ENCODE results near the gene SERPINE3. TPM values are rescaled to one million over a fixed set of nuclear protein-coding genes. Genes with fewer than 3 reads are reported as not detected.

Gene SERPINE3
- polyA plus RNA-seq, 1 of the 3 experiments (the other 2 are of a cell fraction) = not detected

DNA sequence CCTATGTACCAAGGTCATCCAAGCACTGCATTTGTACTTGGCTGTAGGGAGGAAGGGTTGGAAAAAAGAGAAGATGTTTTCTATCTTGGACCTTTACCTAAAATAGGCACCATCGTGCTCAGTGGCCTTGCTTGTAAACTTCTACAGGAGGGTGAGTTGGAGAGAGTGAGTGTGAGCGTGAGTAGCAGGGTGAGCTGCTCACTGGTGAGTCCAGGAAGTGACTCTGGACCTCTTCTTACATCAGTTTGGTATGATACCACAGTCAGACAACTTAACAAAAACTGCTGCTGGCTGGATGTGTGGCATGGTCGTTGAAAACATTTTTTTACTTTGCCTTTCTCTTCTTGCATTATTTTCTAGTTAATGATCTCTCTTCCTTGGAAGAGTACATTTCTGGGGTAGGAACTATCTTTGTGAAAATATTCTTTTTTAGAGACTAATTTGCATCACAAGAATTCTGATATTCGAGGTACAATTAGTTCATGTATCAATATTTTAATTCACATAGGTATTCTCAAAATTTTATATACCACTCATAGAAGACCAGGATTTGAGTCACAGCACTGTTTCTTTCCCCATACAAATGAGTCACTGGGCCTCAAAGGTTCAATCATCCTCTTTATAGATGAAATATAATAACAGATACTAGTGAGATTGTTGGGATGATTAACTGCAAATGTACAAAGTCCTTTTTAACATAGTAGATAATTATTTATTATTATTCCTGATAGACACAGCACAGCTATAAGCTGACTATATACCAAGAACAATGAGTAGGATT, 651 bp downstream of the SERPINE3 start:
- H3K9ac ChIP-seq = no peak overlapping the region
- no peaks in the 10 kb centered on the region for H3K27me3 ChIP-seq (ENCODE audit: insufficient read depth)
- DNase-seq = no peak
- H3K9me2 ChIP-seq = no peaks in the 10 kb centered on the region
- ChIA-PET POLR2A (no interaction called here), CTCF (interaction anchor here (2.6 kb wide), 1 partner anchor 54 kb away, joined by 10 read pairs; no protein-coding TSS in a partner anchor)
- H3F3A ChIP-seq (replicated peaks; ENCODE audit: insufficient read depth) = no peaks in the 10 kb centered on the region
- TF ChIP-seq MXI1 (IDR thresholded peaks at IDR 0.05; ENCODE audit: low read depth, low read length) = no peak
- no peak for TF ChIP-seq NFIC (IDR thresholded peaks at IDR 0.05; ENCODE audit: borderline replicate concordance)
- TF ChIP-seq, protein P1, sequence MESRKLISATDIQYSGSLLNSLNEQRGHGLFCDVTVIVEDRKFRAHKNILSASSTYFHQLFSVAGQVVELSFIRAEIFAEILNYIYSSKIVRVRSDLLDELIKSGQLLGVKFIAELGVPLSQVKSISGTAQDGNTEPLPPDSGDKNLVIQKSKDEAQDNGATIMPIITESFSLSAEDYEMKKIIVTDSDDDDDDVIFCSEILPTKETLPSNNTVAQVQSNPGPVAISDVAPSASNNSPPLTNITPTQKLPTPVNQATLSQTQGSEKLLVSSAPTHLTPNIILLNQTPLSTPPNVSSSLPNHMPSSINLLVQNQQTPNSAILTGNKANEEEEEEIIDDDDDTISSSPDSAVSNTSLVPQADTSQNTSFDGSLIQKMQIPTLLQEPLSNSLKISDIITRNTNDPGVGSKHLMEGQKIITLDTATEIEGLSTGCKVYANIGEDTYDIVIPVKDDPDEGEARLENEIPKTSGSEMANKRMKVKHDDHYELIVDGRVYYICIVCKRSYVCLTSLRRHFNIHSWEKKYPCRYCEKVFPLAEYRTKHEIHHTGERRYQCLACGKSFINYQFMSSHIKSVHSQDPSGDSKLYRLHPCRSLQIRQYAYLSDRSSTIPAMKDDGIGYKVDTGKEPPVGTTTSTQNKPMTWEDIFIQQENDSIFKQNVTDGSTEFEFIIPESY (IDR thresholded peaks at IDR 0.05; ENCODE audit: borderline replicate concordance, low read depth) = no peak
- TF ChIP-seq TCF12 (IDR thresholded peaks at IDR 0.05) = no peak
- TF ChIP-seq TEAD4 (IDR thresholded peaks at IDR 0.05; ENCODE audit: borderline replicate concordance, insufficient read depth) = no peak
- no peak for TF ChIP-seq FOXJ3 (CRISPR knock-in tag; IDR thresholded peaks at IDR 0.05)
- TF ChIP-seq MEF2A (IDR thresholded peaks at IDR 0.05; ENCODE audit: borderline replicate concordance, low read depth) = no peak
- no peak overlapping the region for H2AFZ ChIP-seq (ENCODE audit: low read depth)
- no peak overlapping the region for H3K27ac ChIP-seq (ENCODE audit: low read depth in 2 of 2, low read length in 1 of 2)
- 65% methylated on average over 4 of the region's 4 CpGs for WGBS (ENCODE audit: low lambda C conversion rate)
- H3K36me3 ChIP-seq (replicated peaks in 1 of 2; ENCODE audit: control insufficient read depth in 1 of 2, insufficient read depth in 2 of 2, low read length in 1 of 2) = no peaks in the 10 kb centered on the region
- peaks cover 4 to 10% of the 10 kb centered on the region in 2 experiments; a peak in 1 of 4 replicates for H3K4me1 ChIP-seq (ENCODE audit: control insufficient read depth in 1 of 2, insufficient read depth in 2 of 2, low read depth in 1 of 2, low read length in 1 of 2)
- no peaks in the 10 kb centered on the region for H4K20me1 ChIP-seq (ENCODE audit: insufficient read depth)
- H3K9me3 ChIP-seq = no peaks in the 10 kb centered on the region
- no peak overlapping the region for H3K4me3 ChIP-seq (ENCODE audit: low read depth in 2 of 2, low read length in 1 of 2)
- H3K4me2 ChIP-seq = no peak overlapping the region
- H3K79me2 ChIP-seq (ENCODE audit: insufficient read depth) = no peaks in the 10 kb centered on the region

DNA sequence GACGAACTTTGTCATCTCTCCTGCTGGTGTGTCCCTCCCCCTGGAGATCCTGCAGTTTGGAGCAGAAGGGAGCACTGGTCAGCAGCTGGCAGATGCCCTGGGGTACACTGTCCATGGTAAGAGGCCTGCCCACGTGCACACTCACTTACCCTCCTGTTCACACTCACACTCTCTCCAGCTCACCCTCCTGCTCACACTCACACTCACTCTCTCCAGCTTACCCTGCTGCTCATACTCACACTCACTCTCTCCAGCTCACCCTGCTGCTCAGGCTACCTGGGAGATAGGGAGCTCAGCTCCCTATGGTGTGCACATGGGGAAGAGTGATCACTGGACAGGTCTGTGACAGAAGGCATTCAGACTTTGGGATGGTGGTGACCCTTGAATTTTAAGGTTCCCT, 1.7 kb downstream of the SERPINE3 start:
- H3K4me2 ChIP-seq = no peak overlapping the region
- no peaks in the 10 kb centered on the region for H3K9me3 ChIP-seq
- H3K79me2 ChIP-seq (ENCODE audit: insufficient read depth) = no peaks in the 10 kb centered on the region
- WGBS (ENCODE audit: low lambda C conversion rate) = 93% methylated on average over 2 of the region's 2 CpGs
- no peak overlapping the region for H2AFZ ChIP-seq (ENCODE audit: low read depth)
- no peak for DNase-seq
- CTCF ChIA-PET = interaction anchor here (2.6 kb wide), 1 partner anchor 55 kb away, joined by 10 read pairs; no protein-coding TSS in a partner anchor
- H4K20me1 ChIP-seq (ENCODE audit: insufficient read depth) = no peaks in the 10 kb centered on the region
- no peak overlapping the region for H3K4me3 ChIP-seq (ENCODE audit: low read depth in 2 of 2, low read length in 1 of 2)
- no peaks in the 10 kb centered on the region for H3K9me2 ChIP-seq
- POLR2A ChIA-PET = no interaction called here
- H3K9ac ChIP-seq = no peak overlapping the region
- H3K27ac ChIP-seq (ENCODE audit: low read depth in 2 of 2, low read length in 1 of 2) = no peak overlapping the region
- peaks cover 4 to 10% of the 10 kb centered on the region in 2 experiments; a peak in 1 of 4 replicates for H3K4me1 ChIP-seq (ENCODE audit: control insufficient read depth in 1 of 2, insufficient read depth in 2 of 2, low read depth in 1 of 2, low read length in 1 of 2)
- no peaks in the 10 kb centered on the region for H3K27me3 ChIP-seq (ENCODE audit: insufficient read depth)
- no peaks in the 10 kb centered on the region for H3K36me3 ChIP-seq (replicated peaks in 1 of 2; ENCODE audit: control insufficient read depth in 1 of 2, insufficient read depth in 2 of 2, low read length in 1 of 2)
- no peaks in the 10 kb centered on the region for H3F3A ChIP-seq (replicated peaks; ENCODE audit: insufficient read depth)
- TF ChIP-seq, protein P2, sequence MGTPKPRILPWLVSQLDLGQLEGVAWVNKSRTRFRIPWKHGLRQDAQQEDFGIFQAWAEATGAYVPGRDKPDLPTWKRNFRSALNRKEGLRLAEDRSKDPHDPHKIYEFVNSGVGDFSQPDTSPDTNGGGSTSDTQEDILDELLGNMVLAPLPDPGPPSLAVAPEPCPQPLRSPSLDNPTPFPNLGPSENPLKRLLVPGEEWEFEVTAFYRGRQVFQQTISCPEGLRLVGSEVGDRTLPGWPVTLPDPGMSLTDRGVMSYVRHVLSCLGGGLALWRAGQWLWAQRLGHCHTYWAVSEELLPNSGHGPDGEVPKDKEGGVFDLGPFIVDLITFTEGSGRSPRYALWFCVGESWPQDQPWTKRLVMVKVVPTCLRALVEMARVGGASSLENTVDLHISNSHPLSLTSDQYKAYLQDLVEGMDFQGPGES (IDR thresholded peaks at IDR 0.05; ENCODE audit: low read depth, low read length) = no peak
- TF ChIP-seq EP300 (IDR thresholded peaks at IDR 0.05; ENCODE audit: borderline replicate concordance in 1 of 2, low read depth in 1 of 2, low read length in 1 of 2) = no peak
- no peak for TF ChIP-seq TCF12 (IDR thresholded peaks at IDR 0.05)
- no peak for TF ChIP-seq GATA2 (CRISPR knock-in tag; IDR thresholded peaks at IDR 0.05)
- TF ChIP-seq TEAD4 (IDR thresholded peaks at IDR 0.05; ENCODE audit: borderline replicate concordance, insufficient read depth) = no peak

Measured in SK-N-SH (cell line).